GM10847 (cell line): Measurements from ENCODE around the gene ADARB2.

Experiments used
- POLR2A ChIP-seq: IDR thresholded peaks from 2 replicates; pipeline ENCODE4 v1.6.1; 2011; ENCODE audit not compliant: insufficient read length; ENCODE audit errors: extremely low read depth

The ADARB2 gene

DNA sequence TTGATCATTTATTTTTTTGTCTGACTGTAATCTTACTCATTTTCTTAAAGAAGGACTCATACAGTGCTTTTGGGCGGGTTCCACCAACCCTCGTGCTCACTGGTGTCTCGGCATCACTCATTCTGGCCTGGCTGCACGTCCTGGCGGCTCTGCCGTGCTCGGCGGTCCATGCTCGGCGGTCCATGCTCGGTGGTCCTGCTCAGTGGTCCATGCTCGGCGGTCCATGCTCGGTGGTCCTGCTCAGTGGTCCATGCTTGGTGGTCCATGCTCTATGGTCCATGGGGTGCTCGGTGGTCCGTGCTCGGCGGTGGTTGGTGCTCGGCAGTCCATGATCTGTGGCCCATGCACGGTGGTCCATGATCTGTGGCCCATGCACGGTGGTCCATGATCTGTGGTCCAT is 608.7 kb downstream of the ADARB2 start:
- no peak for TF ChIP-seq POLR2A

DNA sequence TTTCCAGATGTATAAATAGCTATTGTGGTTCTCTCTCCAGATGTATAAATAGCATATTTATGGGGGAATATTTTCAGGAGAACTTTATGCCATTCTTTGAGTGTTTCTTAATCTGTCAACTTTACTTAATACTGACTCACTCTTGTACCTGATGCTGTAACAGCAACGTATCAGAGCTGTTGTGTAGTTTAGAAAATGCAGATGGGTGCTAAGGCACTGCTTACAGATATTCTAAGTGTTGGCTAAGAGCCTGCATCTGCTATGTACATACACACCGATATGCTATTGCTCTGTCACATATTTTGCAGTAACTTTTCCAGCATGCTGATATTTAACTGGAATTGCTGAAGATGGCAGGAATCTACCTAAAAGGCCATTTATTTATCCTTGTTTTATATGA is 609.2 kb downstream of the ADARB2 start:
- no peak for TF ChIP-seq POLR2A

DNA sequence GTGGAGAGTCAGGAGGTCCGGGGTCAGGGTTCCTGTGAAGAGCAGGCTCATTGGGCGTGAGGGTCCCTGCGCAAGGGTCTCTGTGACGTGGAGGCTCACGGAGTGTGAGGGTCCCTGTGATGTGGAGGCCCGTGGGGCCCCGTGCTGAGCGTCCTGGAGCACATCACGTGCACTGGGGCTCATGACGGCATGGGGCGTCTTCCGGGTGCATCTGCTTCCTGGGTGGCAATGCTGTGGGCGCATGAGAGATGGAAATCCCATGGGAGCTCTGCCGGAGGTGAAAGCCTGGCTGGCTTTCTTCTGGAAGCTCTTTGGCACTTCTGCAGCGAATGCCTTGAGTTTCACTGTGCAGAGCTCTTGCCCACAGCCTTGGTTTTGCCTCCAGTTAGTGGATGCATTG is 609.7 kb downstream of the ADARB2 start:
- TF ChIP-seq POLR2A = no peak
